ENCODE measurements around the gene SEC23B.

GRCh38 chr20:18506744-18507143 lies 996 bp upstream of the SEC23B start:
- no peak for TF ChIP-seq MAFK (IDR thresholded peaks at IDR 0.05; ENCODE audit: low read depth, low read length)
- TF ChIP-seq CTCF (conservative IDR thresholded peaks at IDR 0.05; ENCODE audit: low read depth, low read length), result no peak
- no peak for TF ChIP-seq RFX5 (IDR thresholded peaks at IDR 0.05; ENCODE audit: low read depth, low read length)
- TF ChIP-seq POLR2A (IDR thresholded peaks at IDR 0.05; ENCODE audit: low read depth, low read length), result no peak
- no peak for TF ChIP-seq RAD21 (IDR thresholded peaks at IDR 0.05; ENCODE audit: low read length)
- no peak for TF ChIP-seq USF2 (IDR thresholded peaks at IDR 0.05; ENCODE audit: low read depth, low read length)
- TF ChIP-seq RCOR1 (IDR thresholded peaks at IDR 0.05; ENCODE audit: insufficient replicate concordance, low read length), result no peak
- TF ChIP-seq MXI1 (IDR thresholded peaks at IDR 0.05; ENCODE audit: borderline replicate concordance, low read depth, low read length), result no peak
- no peak for TF ChIP-seq CEBPB (IDR thresholded peaks at IDR 0.05; ENCODE audit: low read depth, low read length)
- no peak for TF ChIP-seq BHLHE40 (IDR thresholded peaks at IDR 0.05; ENCODE audit: low read depth, low read length)

Data from IMR-90 (cell line).